ENCODE measurements around the gene CRADD. TPM values are rescaled to one million over a fixed set of nuclear protein-coding genes. Genes with fewer than 3 reads are reported as not detected.

The CRADD gene
- total RNA-seq, 1 experiment from 2014 or later, result 23.8 TPM

DNA sequence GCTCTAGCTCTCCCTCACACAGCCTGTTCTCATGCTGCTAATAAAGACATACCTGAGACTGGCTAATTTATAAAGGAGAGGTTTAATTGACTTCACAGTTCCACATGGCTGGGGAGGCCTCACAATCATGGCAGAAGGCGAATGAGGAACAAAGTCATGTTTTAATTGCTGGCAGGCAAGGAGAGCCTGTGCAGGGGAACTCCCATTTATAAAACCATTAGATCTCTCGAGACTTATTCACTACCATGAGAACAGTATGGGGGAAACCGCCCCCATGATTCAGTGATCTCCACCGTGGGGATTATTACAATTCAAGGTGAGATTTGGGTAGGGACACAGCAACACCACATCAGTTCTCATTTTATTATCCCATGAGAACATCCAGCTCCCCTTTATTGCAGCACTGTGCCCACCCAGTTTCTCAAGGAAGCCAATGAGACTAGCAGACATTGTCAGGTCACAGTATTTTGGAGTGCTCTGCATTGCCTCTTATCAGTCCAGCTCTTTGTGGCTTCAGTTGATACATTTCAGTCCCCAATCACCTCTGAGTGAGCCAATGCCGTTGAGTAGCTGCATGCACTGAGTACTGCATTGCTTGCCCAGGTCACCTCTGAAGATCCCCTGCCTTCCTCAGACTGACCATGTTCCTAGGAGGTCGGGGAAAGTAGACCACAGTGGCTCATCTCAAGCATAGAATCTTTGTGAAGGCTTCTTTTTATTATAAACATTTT, 131.2 kb downstream of the CRADD start:
- no peak for DNase-seq (ENCODE audit: low spot score)

- DNase-seq (ENCODE audit: low spot score), result no peak
Measured at GRCh38 chr12:93812626-93813025, 135.5 kb downstream of the CRADD start.

GRCh38 chr12:93813186-93813585, 136.0 kb downstream of the CRADD start:
- no peak for DNase-seq (ENCODE audit: low spot score)

- DNase-seq (ENCODE audit: low spot score), result peak; percentile 84
Measured at GRCh38 chr12:93813972-93814821, 137.0 kb downstream of the CRADD start.

DNA sequence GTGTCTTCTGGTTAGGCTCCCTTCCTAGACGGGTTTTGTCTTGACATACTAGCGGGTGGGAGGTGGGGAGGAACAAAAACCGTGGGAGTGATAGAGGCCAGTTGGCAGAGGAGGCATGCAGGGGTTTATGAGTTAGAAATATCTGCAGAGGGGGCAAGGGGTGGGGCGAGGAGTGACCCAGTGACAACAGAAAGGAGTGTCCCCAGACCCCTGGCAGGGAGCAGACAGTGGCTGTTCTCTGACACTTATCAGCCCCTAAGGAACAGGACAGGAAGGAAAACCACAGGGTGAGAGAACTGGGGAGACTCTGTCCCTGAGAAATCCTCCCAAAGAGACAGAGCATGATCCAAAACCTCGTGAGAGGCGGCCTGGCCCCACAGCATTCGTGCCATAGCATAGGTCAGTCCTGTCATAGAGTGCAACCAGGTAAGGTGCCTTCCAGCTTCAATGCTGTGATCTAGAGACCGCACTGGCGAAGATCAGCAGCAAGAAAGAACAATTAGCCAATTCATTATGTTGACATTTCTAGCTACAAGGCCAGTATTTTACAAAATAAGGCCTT, 141.4 kb downstream of the CRADD start:
- DNase-seq (ENCODE audit: low spot score), result no peak

DNA sequence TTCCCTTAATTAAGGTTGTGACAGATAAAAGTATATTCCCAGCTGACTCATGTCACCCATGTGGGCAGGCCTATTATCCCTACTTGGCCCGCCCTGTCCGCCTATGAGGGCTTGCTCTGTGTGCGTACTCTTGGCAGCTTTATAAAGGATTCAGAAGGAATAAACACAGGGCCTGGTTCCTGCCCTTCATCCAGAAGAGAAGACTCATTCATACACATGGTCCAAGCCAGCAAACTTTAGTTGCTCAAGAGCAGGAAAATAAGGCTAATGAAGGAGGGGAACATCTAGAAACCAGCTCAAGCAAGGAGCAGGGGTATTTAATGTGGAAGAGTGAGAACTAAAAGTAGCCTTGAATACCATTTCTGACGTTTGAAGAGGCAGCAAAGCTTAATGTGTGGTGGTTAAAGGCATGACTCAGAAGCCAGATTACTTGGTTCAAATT, 141.9 kb downstream of the CRADD start:
- DNase-seq (ENCODE audit: low spot score), result peak; percentile 76

- no peak for DNase-seq (ENCODE audit: low spot score)
Measured at GRCh38 chr12:93823616-93824391, 146.6 kb downstream of the CRADD start.

DNA sequence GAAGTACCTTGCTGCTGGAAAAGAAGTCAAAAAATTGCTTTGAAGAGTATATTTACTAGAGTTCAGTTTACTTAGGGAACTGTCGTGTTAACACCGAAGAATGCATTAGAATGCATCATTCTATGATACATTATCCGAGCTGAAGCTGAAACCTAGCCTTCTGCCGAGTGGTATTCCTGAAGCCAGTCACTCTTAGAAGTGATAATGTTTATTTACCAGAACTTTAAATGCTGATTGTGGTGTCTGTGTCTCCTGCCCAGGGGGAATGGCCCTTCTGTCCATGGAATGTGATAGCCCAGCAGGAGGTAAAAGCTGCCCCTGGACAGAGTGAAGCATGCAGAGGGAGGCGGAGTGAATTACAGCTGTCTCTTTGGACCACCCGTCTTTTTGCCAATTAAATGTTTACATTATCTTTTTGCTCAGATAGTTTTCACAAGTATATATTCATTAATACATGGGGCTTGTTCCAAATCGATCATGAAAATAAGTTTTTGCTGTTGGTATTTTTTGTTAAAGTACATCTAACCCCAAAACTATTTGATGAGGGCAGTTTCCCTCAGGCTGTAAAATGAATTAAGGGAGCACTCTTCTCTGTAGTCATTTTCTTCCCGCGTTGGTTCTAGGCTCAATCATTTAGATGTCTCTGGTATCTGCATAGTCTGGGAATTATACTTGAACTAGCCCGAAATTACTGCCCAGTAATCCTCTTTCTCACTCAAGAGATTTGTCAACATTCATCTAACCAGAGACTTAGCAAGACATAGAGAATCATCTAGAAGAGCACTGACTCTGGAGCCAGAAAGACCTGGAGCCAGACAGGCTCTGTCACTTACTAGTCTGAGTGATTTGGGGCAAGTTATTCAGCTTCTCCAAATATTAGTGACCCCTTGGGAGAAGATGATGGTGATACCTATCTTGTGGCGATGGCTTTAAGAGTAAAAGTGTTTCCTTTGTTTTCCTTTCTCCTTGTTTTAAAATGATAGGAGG, 147.6 kb downstream of the CRADD start:
- peak; percentile 20 for DNase-seq (ENCODE audit: low spot score)

- DNase-seq (ENCODE audit: low spot score), result no peak
Measured at GRCh38 chr12:93825501-93825888, 148.3 kb downstream of the CRADD start.

DNA sequence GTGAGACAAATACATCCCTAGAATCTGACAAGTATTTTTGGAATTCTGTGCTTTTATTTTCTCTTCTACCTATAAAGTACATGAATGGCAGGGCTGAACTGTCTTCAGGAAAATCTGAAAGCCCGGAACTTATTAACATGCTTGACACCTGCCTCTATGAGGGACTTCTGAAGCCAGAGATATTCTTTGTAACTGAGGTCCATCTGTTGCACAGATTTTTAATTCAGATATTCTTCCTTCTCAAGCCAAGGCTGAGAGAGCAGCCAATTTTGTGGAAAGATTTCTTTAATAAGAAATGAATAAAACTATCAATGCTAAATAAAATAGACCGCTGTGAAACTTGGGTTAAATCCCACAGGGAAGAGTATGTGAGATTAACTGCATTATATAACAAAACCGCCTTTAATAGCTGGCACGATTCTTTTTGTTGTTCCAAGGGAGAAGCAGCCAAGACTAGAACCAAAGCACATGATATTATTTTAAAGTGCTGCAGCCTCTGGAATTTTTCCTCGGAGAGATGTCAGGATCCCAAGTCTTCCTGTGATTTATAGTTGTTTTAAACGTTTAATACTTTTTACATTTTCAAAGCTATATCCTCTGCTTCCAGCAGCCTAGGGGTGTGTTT, 148.9 kb downstream of the CRADD start:
- no peak for DNase-seq (ENCODE audit: low spot score)

DNA sequence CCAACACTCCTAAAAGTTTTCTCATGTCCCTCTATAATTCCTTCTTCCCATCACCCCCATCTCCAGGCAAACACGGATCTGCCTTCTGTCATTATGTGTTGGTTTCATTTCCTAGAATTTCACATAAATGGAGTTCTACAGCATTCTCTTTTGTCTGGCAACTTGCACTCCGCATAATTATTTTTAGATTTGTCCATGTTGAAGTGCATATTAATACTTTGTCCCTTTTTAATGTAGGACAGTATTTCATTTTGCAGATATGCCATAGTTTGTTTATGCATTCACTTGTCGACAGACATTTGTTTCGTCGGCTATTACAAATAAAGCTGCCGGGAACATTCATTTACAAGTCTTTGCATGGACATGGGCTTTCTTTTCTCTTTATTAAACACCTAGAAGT, 150.0 kb downstream of the CRADD start:
- no peak for DNase-seq (ENCODE audit: low spot score)

DNA sequence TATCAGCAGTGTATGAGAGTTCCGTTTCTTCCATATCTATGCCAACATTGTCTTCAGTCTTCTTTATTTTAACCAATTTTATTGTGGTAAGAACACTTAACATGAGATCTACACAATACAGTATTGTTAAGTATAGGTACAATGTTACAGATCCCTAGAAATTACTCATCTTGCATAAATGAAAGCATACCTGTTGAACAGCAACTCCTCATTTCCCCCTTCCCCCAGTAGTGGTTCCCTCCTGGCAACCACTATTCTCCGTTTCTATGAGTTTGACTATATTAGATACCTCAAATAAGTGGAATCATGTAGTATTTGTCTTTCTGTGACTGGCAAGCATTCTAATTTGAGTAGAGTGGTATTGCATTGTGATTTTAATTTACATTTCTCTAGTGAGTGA, 150.5 kb downstream of the CRADD start:
- no peak for DNase-seq (ENCODE audit: low spot score)

DNA sequence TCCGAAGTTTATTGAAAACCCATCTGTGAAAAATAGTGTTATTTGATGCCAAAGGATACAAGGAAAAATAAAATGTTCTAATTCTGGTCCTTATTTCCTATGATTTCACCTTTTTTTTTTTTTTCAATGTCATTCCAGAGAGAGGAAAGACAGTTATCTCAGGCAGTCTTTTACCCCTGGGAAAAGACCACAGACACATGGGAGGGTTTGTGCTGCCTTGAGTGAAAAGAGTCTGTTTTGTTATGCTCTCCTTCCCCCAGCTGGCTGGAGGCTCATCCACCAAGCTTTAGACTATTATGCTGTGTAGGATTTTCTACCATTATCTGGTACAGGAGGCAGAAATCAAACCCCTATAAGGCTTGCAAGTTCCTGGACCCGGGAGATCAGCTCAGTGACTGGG, 151.8 kb downstream of the CRADD start:
- DNase-seq (ENCODE audit: low spot score), result no peak

DNA sequence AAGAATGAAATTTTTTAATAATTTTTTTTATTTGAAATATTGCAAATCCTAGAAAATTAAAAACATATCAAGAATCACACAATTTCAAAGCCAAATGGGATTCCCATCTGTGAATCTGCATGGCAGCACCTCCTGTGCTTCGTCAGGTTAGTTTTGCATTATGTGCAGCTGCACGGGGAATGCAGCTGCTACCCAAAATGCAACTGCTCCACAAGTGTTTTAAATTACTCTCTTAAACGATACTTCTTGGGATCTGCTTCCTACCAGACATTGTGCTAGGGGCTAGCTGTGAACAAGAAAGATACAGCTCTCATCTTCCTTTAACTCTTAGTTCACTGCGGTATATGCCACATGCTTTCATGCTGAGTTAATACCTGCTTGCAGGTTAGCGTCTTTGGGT, 154.2 kb downstream of the CRADD start:
- DNase-seq (ENCODE audit: low spot score), result no peak

DNA sequence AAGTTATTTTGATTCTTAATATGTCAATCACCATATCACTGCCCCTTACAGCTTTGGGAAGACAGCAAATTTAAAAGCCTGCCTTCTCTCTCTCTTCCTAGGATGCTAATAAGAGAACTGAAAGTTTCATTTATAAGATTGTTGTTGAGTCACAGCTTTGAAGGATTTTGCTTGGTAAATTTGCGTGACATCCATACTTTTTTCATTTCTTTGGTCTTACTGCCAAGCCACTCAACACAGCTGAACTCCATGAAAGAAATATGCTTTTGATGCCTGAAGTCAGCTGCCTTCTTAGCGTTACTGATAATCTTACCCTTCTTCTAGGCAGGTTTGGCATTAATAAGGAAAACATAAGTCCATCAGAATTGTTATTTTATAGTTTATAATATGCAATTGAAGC, 155.0 kb downstream of the CRADD start:
- DNase-seq (ENCODE audit: low spot score), result no peak

DNA sequence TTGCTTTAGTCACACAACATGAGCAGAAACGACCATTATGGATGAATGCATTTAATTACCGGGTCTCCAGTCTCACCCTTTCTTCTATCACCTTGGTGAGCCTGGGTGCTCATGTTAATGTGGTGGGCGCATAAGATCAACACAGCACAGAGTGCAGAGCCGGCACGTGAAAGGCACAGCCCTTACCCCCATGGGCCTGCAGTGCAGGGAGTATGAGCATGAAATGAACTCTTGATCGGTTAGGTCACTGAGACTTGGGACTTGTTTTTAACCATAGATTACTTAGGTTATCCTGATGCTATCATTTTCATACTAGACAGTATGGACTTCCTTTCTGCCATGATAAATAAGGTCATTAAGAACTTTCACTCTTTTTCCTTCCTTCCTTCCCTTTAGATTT, 156.8 kb downstream of the CRADD start:
- DNase-seq (ENCODE audit: low spot score), result no peak

- DNase-seq (ENCODE audit: low spot score), result no peak
Measured at GRCh38 chr12:93836620-93837260, 159.6 kb downstream of the CRADD start.

DNA sequence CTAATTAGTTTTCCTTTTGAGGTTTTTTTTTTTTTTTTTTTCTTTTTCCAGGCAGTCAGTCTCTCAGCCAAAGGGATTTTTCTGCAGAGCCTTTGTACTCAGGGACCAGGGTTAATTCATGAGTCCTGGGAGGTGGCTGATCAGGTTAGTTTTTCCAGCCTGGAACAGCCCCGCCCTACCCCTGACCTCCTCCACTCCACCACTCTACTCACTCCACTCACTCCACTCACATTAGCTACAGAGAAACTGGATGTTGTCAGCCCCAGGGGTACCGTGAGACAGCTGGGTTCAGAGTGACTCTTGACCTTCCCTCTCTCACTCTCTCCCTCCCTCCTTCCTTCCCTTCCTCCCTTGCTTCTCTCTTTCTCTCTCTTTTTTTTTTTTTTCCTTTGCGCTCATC, 161.0 kb downstream of the CRADD start:
- no peak for DNase-seq (ENCODE audit: low spot score)

GRCh38 chr12:93839064-93839463, 161.9 kb downstream of the CRADD start:
- DNase-seq (ENCODE audit: low spot score), result no peak

- DNase-seq (ENCODE audit: low spot score), result no peak
Measured at GRCh38 chr12:93841671-93842070, 164.5 kb downstream of the CRADD start.
